Activated CD8-positive, alpha-beta memory T cell treated with anti-CD3 and anti-CD28 coated beads, Interleukin-2, amount 50 U/mL, for 24 hours (primary cell): Measurements from ENCODE around the gene SKOR2.
"Not testable (repeated sequence)": the region's sequence is repeated elsewhere in the genome, so short reads cannot be mapped to it uniquely, and the experiment has no call there.

Experiments used
- DNase-seq: peaks from one replicate; pipeline ENCODE4 v3.0.0-alpha.2; 2020; ENCODE audit errors: extremely low read depth

SKOR2 gene

GRCh38 chr18:47191961-47192360 is 59.5 kb downstream of the SKOR2 start:
- no peak for DNase-seq

DNA sequence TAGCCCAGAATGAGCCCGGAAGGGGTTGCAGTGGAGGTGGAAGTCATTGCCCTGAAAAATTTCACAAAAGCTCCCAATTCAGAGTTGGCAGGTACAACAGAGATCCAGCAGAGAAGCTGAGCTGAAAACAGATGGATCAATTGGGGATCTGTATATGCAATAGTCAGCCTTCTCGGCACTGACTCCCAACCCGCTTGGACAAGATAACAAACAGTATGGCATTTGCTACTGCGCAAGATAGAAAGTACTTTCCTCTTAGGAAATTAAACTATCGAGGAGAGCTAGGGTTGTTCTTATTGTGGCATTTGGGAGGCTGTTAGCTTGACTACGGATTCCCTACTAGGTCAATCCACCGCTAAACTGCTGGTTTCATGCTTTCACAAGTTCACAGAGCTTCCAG is 63.7 kb downstream of the SKOR2 start:
- no peak for DNase-seq

GRCh38 chr18:47184419-47185050 is 66.9 kb downstream of the SKOR2 start:
- DNase-seq = no peak

DNA sequence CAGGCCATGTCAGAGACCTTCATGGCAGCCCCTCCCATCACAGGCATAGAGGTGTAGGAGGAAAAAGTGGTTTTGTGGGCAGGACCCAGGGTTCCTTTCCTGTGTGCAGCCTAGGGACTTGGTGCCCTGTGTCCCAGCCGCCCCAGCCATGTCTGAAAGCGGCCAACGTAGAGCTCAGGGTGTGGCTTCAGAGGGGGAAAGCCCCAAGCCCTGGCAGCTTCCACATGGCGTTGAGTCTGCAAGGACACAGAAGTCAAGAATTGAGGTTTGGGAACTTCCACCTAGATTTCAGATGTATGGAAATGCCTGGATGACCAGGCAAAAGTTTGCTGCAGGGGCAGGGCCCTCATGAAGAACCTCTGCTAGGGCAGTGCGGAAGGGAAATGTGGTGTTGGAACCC is 69.3 kb downstream of the SKOR2 start:
- not testable (repeated sequence) for DNase-seq

DNA sequence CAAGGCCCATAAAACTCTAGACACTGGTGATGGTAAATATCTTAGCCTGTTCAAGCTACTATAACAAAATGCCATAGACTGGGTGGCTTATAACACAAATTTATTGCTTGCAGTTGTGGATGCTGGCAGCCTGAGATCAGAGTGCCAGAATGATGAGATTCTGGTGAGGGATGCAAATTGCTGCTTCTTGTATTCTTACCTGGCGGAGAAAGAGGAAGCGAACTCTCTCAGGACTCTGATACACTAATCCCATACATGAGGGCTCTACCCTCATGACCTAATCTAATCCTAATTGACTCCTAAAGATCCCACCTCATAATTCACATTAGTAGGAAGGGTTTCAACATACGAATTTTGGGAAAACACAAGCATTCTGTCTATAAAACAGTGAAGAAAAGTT is 70.7 kb downstream of the SKOR2 start:
- no peak for DNase-seq

DNA sequence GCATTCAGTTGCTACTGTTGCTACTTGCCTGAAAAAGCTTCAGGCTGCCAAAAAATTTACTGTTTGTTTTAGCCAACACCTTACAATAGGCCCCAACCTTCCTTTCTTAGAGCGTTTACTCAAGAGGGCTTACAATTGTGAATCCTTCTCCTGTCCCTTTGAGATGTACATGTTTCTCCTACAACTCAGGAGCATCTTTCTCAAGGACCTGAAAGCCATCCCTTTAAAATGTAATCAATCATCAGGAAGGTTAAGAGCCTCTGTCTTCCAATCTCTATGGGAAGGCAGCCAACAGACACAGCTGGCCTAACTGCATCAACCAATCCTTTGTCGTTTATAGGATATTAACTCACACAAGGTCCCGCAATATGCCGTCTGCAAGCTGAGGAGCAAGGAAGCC is 71.9 kb downstream of the SKOR2 start:
- DNase-seq = no peak

DNA sequence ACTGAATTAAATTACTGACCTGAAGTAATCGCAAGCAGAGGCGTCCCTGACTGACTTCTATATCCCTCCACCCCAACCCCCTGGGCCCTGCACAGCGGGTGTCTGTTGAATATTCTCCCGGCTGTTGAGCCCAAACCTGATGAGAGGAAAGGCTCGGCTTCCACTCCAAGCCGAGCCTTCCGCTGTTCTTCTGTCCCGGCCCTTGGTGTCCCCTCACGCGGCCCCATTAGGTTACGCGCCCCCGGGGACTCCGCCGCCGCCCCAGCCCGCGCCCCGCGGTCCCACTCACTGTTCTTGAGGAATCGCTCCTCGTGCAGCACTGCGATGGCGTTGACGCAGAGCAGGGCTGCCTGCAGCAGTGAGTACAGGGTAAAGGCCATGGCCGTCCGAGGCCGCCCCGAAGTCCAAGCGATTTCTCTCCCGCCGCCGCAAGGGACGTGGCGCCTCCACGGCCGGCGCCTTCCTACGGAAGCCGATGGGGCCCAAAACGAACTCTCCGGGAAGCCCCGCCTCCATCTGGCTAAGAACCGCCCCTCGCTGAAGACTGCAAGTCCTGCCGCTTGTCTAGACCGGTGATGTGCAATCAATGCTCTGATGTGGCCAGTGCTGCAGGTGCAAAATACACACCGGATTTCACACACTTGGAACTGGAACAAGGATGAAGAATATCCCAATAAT is 75.4 kb downstream of the SKOR2 start, which contains the start of gene IER3IP1:
IER3IP1 (minus strand) TSS at position 467 of the 678 bp plus-strand sequence; CDS start at position 380, 87 bp downstream.
- DNase-seq = peak; percentile 80

GRCh38 chr18:47175283-47175897 is 76.1 kb downstream of the SKOR2 start:
- no peak for DNase-seq

DNA sequence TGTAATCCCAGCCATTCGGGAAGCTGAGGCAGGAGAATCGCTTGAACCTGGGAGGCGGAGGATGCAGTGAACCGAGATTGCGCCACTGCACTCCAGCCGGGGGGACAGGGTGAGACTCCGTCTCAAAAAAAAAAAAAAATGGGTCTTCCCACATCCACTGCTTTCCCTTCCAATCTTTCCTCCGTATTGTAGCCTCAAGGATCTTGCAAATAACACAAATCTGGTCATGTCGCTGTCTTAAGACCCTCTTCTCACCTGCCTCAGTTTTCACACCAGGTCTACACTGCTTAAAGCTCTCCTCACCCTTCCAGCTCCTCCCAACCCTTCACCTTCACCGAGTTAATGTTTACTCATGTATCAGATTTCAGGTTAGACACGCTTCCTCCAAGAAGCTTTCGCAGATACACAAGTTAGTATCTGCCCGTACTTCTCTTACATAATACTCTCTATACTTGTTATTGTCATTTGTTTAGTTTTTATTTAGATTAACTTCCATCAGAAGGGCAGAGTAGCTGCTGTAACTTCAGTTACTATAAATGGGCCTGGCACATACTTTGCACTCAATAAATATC is 76.8 kb downstream of the SKOR2 start:
- DNase-seq = no peak

GRCh38 chr18:47172476-47172875 is 79.0 kb downstream of the SKOR2 start:
- DNase-seq = no peak

DNA sequence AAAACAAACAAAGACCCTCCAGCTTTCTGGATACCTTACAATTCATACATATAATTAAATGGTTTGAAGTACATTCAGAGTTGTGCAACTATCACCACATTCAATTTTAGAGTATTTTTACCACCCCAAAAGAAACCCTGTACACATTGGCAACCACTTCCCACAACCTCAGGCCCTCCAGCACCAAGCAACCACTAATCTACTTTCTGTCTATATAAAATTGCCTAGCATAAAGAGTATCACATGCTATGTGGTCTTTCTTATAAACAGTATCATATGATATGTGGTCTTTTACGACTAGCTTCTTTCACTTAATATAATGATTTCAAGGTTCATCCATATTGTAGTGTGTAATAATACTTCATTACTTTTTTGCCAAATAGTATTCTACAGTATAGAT is 82.5 kb downstream of the SKOR2 start:
- DNase-seq = no peak

GRCh38 chr18:47168509-47168908 is 83.0 kb downstream of the SKOR2 start:
- no peak for DNase-seq

DNA sequence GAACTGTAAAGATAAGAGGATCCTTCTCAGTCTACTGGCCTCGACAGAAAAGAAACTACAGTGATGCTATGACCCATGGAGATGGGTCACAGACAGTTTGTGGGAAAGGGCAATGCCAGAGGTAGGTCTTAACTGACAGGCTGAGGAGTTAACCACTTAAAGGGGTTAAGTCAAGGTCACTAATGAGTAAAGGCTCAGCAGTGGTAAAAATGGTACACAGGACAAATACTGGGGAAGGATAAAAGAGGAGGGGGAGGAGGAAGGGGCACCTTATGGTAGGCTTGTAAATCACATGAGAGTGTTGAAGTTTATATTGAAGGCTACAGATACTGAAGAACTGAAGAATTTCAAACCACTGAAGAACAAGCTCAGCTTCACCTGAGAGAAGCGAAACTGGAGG is 85.2 kb downstream of the SKOR2 start:
- no peak for DNase-seq

- DNase-seq = no peak
Observed at GRCh38 chr18:47163241-47163640, 88.2 kb downstream of the SKOR2 start.

DNA sequence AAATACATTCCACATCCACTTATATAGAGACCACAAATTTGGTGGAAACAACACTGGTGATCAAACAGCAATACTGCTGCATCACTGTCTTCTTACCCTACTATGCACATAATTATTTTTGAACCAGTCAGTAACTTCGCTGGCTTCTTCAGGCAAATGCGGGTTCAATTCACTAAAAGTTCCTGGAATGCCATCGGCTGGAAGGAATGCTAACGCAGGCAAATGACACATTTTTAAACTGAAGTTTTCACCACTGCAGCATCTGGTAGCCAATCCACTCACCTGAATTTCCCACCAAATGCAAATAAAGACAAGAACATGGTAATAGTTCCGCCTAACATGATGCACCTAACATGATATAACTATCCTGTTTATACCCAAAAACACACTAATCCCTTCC is 91.2 kb downstream of the SKOR2 start:
- DNase-seq = no peak

GRCh38 chr18:47158404-47158803 is 93.1 kb downstream of the SKOR2 start:
- not testable (repeated sequence) for DNase-seq
